HG02973 (cell line): ENCODE data around the gene PADI2.

Source experiments
- ATAC-seq: cut with Tn5 transposase; IDR thresholded peaks from one replicate; pipeline ENCODE4 v1.9.1; 2021; ENCODE audit warnings: moderate library complexity; ENCODE audit not compliant: unreplicated experiment

Gene PADI2

GRCh38 chr1:17119076-17119772, at the start of gene PADI2:
Gene PADI2 (minus strand): TSS chr1:17119451. CDS start chr1:17119371, 80 bp downstream.
- ATAC-seq, result no peak

GRCh38 chr1:17168091-17168876, 49.0 kb upstream of the PADI2 start:
- no peak for ATAC-seq

GRCh38 chr1:17167786-17168090, 48.5 kb upstream of the PADI2 start:
- ATAC-seq, result no peak

- ATAC-seq, result no peak
Measured at GRCh38 chr1:17167041-17167785, 48.0 kb upstream of the PADI2 start.

GRCh38 chr1:17165823-17166222, 46.6 kb upstream of the PADI2 start:
- ATAC-seq, result no peak

GRCh38 chr1:17163789-17164666, 44.8 kb upstream of the PADI2 start:
- no peak for ATAC-seq

- no peak for ATAC-seq
Measured at GRCh38 chr1:17163371-17163770, 44.1 kb upstream of the PADI2 start.

GRCh38 chr1:17162941-17163340, 43.7 kb upstream of the PADI2 start:
- ATAC-seq, result no peak

GRCh38 chr1:17161926-17162800, 42.9 kb upstream of the PADI2 start:
- ATAC-seq, result no peak

- no peak for ATAC-seq
Measured at GRCh38 chr1:17161137-17161740, 42.0 kb upstream of the PADI2 start.

- ATAC-seq, result no peak
Measured at GRCh38 chr1:17158961-17159360, 39.7 kb upstream of the PADI2 start.

- no peak for ATAC-seq
Measured at GRCh38 chr1:17156108-17156507, 36.9 kb upstream of the PADI2 start.

GRCh38 chr1:17155257-17155920, 36.1 kb upstream of the PADI2 start:
- ATAC-seq, result no peak

GRCh38 chr1:17149771-17150170, 30.5 kb upstream of the PADI2 start:
- ATAC-seq, result no peak

- no peak for ATAC-seq
Measured at GRCh38 chr1:17148950-17149608, 29.8 kb upstream of the PADI2 start.

GRCh38 chr1:17145648-17146047, 26.4 kb upstream of the PADI2 start:
- ATAC-seq, result no peak

GRCh38 chr1:17143760-17144159, 24.5 kb upstream of the PADI2 start:
- ATAC-seq, result no peak

GRCh38 chr1:17141441-17142197, 22.4 kb upstream of the PADI2 start:
- ATAC-seq, result no peak
